GM06990 (cell line): ENCODE data around the gene MRE11.
A peak's percentile ranks its signal among the peaks of the same experiment; 100 is the strongest.

Experiments
- DNase-seq: peaks from one replicate; pipeline ENCODE4 v3.0.0-alpha.2; 2011; ENCODE audit not compliant: insufficient read length; ENCODE audit errors: extremely low read depth
- H3K27me3 ChIP-seq: replicated peaks from 2 replicates; pipeline ENCODE4 v1.6.0; 2011; ENCODE audit warnings: low read length; ENCODE audit not compliant: control insufficient read depth, insufficient read depth
- H3K36me3 ChIP-seq: 2 replicates; pipeline ENCODE4 v1.5.1; 2011; ENCODE audit warnings: low read length; ENCODE audit not compliant: control insufficient read depth, insufficient read depth
- H3K4me3 ChIP-seq: replicated peaks from 2 replicates; pipeline ENCODE4 v1.5.1; 2011; ENCODE audit warnings: low read depth, mild to moderate bottlenecking, control low read depth, low read length
- CTCF ChIP-seq: IDR thresholded peaks from 2 replicates; pipeline ENCODE4 v1.5.1; 2011; ENCODE audit warnings: low read length, control low read depth, mild to moderate bottlenecking, inconsistent platforms; ENCODE audit not compliant: insufficient read depth, poor library complexity, severe bottlenecking

The MRE11 gene

DNA sequence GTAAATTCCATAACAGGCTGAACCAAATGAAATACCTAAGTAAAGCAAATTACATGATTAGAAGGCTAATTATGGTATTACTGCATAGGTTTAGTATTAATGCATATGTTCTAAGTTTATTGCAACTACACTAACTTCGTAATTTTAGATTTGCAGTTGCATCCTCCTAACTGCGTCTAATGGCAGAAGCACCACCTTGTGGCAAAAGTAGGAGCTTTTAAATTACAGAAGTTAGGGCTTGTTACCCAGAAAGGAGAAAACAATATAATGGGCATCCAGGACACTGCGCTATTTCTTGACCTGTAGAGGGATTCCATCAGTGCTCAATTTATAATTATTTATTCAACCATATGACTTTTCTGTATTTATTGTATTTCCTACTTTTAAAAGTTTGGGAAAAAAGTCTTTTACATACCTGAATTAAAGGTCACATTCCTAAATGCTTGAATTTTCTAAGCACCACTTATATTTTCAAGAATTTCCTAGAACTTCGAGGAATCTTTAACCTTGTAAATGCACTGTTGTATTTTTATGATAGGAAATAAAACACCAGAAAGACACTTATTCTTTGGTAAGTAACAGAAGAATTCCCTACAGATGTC lies 76.2 kb downstream of the MRE11 start:
- H3K36me3 ChIP-seq = no peaks in the 10 kb centered on the region; the same call in 1 of the 2 replicates
- H3K4me3 ChIP-seq = no peak overlapping the region
- H3K27me3 ChIP-seq = no peaks in the 10 kb centered on the region
- TF ChIP-seq CTCF = peak; percentile 25
- no peak for DNase-seq

GRCh38 chr11:94405062-94405833 lies 88.4 kb downstream of the MRE11 start:
- no peak overlapping the region for H3K4me3 ChIP-seq
- no peaks in the 10 kb centered on the region for H3K27me3 ChIP-seq
- no peak for DNase-seq
- no peaks in the 10 kb centered on the region for H3K36me3 ChIP-seq
- TF ChIP-seq CTCF = no peak

DNA sequence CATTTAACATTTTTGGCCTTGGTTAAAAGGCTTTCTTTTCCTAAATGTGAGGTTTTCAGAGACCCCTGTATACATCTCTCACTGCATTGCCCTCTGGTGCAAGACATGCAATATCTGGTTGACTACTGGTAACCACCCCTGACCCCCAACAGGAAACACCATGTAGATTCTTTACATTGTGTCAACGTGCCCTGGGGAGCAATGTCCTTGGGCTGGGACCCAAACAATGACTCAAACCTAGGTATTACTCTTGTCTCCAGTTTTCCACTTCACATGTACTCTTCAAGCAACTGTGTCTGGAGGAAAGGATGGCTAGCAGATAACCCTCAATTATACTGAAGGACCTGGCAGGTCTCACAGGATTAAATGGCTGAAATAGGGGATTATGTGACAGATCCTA lies 91.3 kb downstream of the MRE11 start:
- DNase-seq = no peak
- Histone ChIP-seq H3K27me3 (no peaks in the 10 kb centered on the region), H3K36me3 (no peaks in the 10 kb centered on the region), H3K4me3 (no peak overlapping the region)
- TF ChIP-seq CTCF = no peak

DNA sequence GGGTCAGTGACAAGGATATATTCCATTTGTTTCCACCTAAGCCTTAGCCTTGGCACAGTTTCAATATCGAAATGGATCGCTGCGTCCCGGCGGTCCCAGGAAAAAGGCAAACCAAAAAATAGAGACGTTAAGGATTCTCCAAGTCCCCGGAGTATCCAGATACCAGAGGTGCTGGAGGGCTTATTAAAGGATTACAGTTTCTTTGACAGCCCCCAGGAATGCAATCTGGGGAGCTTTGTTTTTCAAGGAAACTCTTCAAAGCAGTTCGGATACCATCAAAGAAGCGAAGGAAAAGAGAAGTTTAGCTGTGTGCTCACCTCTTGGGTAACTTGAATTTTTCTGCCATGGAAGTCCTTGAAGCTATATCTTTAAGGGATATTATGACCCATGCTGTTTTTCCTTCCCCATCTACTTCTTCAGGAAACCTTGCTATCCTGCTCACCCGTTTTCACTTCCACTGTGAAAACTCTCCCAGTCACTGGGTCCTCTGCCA lies 91.8 kb downstream of the MRE11 start:
- no peak overlapping the region for H3K4me3 ChIP-seq
- no peak for TF ChIP-seq CTCF
- no peak for DNase-seq
- no peaks in the 10 kb centered on the region for H3K27me3 ChIP-seq
- H3K36me3 ChIP-seq = no peaks in the 10 kb centered on the region

GRCh38 chr11:94400839-94401772 lies 92.5 kb downstream of the MRE11 start, which contains the start of gene GPR83:
GPR83 (minus strand) TSS chr11:94401419; CDS start chr11:94401247, 172 bp downstream.
- H3K36me3 ChIP-seq = no peaks in the 10 kb centered on the region
- TF ChIP-seq CTCF = no peak
- H3K4me3 ChIP-seq = no peak within 1 kb of the TSS
- peak; percentile 26 for DNase-seq
- H3K27me3 ChIP-seq = no peaks in the 10 kb centered on the region
